Measurements from ENCODE around the gene ALPL. TPM values are rescaled to one million over a fixed set of nuclear protein-coding genes. Genes with fewer than 3 reads are reported as not detected.
"Not testable (repeated sequence)": the region's sequence is repeated elsewhere in the genome, so short reads cannot be mapped to it uniquely, and the experiment has no call there.

Gene ALPL
- total RNA-seq, 1 donor from 2014 or later, result 16.7 TPM

DNA sequence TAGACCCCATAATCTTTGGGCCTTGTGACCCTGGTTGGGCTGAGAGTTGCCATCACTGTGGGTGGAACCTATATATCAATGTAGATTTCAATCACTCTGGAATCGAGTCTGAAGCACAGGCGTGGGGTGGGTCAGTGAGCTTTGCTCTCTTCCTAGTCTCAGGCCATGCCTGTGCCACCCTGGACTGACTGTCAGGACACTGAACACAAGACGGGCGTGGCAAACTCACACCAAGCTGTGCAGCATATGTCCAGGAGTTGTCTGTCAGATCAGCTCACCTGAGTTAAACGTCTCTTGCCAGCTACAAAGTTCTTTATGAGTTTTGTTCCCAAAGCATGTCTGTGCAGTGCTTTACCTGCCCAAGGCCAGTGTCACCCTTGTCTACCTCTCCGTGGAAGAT is 30.9 kb upstream of the ALPL start:
- H3K9me3 Mint-ChIP-seq, result no peaks in the 10 kb centered on the region
- H3K27ac Mint-ChIP-seq (ENCODE audit: unreplicated experiment), result no peak overlapping the region
- no peak overlapping the region for H3K4me3 Mint-ChIP-seq
- H3K27me3 Mint-ChIP-seq (ENCODE audit: low read depth), result peaks cover 5% of the 10 kb centered on the region
- no peak for DNase-seq (ENCODE audit: low read depth, low spot score)
- H3K36me3 Mint-ChIP-seq (ENCODE audit: low read depth), result peaks cover 23% of the 10 kb centered on the region
- TF ChIP-seq, protein P1, sequence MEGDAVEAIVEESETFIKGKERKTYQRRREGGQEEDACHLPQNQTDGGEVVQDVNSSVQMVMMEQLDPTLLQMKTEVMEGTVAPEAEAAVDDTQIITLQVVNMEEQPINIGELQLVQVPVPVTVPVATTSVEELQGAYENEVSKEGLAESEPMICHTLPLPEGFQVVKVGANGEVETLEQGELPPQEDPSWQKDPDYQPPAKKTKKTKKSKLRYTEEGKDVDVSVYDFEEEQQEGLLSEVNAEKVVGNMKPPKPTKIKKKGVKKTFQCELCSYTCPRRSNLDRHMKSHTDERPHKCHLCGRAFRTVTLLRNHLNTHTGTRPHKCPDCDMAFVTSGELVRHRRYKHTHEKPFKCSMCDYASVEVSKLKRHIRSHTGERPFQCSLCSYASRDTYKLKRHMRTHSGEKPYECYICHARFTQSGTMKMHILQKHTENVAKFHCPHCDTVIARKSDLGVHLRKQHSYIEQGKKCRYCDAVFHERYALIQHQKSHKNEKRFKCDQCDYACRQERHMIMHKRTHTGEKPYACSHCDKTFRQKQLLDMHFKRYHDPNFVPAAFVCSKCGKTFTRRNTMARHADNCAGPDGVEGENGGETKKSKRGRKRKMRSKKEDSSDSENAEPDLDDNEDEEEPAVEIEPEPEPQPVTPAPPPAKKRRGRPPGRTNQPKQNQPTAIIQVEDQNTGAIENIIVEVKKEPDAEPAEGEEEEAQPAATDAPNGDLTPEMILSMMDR (conservative IDR thresholded peaks at IDR 0.05), result no peak
- no peaks in the 10 kb centered on the region for H3K4me1 Mint-ChIP-seq

DNA sequence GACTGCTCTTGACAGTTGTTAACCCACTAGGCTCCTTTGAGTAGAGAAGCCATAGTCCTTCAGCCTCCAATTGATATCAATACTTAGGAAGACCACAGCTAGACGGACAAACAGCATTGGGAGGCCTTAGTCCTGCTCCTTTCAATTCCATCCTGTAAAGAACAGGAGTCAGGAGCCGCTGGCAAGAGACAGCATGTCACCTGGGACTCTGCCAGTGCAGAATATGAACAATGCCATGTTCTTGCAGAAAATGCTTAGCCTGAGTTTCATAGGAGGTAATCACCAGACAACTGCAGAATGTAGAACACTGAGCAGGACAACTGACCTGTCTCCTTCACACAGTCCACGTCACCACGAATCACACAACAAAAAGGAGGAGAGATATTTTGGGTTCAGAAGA is 25.3 kb upstream of the ALPL start:
- not testable (repeated sequence) for H3K27me3 Mint-ChIP-seq (ENCODE audit: low read depth); H3K27ac Mint-ChIP-seq (ENCODE audit: unreplicated experiment)

DNA sequence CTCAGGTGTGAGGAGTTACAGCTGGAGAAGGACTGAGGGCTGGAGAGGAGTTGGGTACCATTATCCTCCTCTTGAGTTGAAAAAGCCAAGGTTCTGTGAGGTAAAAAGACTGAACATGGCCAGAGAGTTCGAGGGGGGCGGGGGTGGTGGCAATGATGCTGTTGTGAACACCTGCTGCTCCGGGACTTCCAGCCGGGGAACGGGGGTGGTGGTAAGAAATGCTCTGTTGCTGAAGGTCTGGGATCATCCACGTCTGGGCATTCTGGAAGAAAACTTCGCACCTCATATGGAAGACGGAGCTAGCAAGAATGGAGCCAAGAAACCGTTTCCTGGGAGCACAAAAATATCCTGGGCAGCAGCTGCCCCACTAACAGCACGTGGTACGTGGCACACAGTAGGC is 20.1 kb upstream of the ALPL start:
- Mint-ChIP-seq H3K27me3 (ENCODE audit: low read depth) (peaks cover 8% of the 10 kb centered on the region), H3K36me3 (ENCODE audit: low read depth) (no peaks in the 10 kb centered on the region)

More for the DNA sequence above, 25.3 kb upstream of the ALPL start:
- H3K4me3 Mint-ChIP-seq; H3K36me3 Mint-ChIP-seq (ENCODE audit: low read depth); DNase-seq (ENCODE audit: low read depth, low spot score); H3K9me3 Mint-ChIP-seq; H3K4me1 Mint-ChIP-seq: not testable (repeated sequence)

DNA sequence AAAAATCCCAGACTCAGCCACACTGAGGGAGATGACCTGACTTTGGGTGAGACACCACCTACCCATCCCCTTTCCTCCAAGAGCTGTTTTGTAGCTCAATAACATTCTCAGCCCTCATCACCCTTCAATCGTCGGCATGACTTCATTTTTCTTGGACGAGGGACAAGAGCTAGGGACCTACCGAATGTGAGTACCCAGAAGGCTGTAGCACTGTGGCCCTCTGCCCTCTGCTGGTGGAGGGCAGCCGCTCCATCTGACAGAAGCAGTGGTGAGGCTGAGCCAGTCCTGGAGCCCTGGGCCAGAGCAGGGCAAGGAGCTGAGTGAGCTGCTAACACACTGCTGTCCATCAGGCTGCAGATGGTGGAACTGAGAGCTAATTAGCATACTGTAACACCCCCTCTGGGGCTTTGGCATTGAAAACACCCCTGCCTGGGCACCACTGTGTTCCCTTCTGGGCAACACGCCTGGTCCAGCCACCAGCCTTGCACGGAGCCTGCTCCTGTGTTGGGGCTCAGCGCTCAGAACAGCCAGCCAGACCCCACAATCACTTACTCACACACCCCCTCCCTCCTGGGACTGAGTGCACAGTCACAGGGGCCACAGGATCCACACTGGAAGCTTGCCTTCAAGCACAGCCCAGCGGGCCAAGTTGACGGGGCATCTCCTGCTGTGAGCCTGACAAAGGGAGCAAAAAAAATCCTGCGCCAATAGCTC is 18.3 kb upstream of the ALPL start:
- peaks cover 8% of the 10 kb centered on the region for H3K27me3 Mint-ChIP-seq (ENCODE audit: low read depth)
- TF ChIP-seq, protein P1 (conservative IDR thresholded peaks at IDR 0.05), result peak; percentile 52

More for the DNA sequence above, 20.1 kb upstream of the ALPL start:
- H3K4me1 Mint-ChIP-seq, result no peaks in the 10 kb centered on the region
- no peak overlapping the region for H3K4me3 Mint-ChIP-seq
- no peak for DNase-seq (ENCODE audit: low read depth, low spot score)
- no peaks in the 10 kb centered on the region for H3K9me3 Mint-ChIP-seq
- H3K27ac Mint-ChIP-seq (ENCODE audit: unreplicated experiment), result no peak overlapping the region
- TF ChIP-seq, protein P1 (conservative IDR thresholded peaks at IDR 0.05), result no peak

DNA sequence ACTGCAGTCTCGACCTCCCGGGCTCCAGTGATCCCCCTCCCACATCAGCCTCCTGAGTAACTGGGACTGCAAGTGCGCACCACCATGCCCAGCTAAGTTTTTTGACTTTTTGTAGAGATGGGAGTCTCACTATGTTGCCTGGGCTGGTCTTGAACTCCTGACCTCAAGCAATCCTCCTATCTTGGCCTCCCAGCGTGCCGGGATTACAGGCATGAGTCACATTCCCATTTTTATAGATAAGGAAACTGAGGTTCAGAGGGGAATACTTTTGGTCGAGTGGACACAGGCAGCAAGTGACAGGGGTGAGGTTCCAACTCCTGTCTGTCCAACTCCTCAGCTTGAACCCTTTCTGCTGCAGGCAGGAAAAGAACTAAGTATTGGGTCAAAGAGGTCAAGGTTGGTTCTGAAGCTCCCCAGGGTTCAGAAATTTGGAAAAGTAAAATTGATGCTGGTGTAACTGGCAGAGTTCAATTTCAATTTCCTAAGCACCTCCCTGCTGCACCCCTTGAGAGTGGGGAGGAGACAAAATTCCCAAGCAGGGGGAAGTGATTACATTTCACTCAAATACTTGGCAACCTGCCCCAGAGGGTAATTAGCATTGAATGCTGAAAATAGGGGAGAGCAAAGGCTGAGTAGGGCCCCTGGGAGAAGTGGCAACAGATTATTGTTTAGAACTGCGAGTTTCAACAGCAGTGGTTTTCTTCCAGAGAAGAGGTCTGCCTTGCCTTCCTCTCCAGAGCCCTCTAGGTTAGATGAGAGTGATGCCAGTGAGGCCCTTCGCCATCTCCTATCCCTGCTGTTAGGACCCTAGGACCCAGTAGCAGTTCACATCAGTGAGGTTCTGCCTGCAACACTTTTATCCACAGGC is 17.5 kb upstream of the ALPL start:
- H3K27me3 Mint-ChIP-seq (ENCODE audit: low read depth), result peaks cover 8% of the 10 kb centered on the region
- TF ChIP-seq, protein P1 (conservative IDR thresholded peaks at IDR 0.05), result no peak
- DNase-seq (ENCODE audit: low read depth, low spot score), result no peak
- H3K4me3 Mint-ChIP-seq, result no peak overlapping the region
- no peaks in the 10 kb centered on the region for H3K36me3 Mint-ChIP-seq (ENCODE audit: low read depth)
- no peaks in the 10 kb centered on the region for H3K4me1 Mint-ChIP-seq
- H3K27ac Mint-ChIP-seq (ENCODE audit: unreplicated experiment), result no peak overlapping the region
- no peaks in the 10 kb centered on the region for H3K9me3 Mint-ChIP-seq

More for the DNA sequence above, 18.3 kb upstream of the ALPL start:
- no peak for DNase-seq (ENCODE audit: low read depth, low spot score)
- no peak overlapping the region for H3K4me3 Mint-ChIP-seq
- no peaks in the 10 kb centered on the region for H3K36me3 Mint-ChIP-seq (ENCODE audit: low read depth)
- H3K9me3 Mint-ChIP-seq, result no peaks in the 10 kb centered on the region
- no peak overlapping the region for H3K27ac Mint-ChIP-seq (ENCODE audit: unreplicated experiment)
- no peaks in the 10 kb centered on the region for H3K4me1 Mint-ChIP-seq

DNA sequence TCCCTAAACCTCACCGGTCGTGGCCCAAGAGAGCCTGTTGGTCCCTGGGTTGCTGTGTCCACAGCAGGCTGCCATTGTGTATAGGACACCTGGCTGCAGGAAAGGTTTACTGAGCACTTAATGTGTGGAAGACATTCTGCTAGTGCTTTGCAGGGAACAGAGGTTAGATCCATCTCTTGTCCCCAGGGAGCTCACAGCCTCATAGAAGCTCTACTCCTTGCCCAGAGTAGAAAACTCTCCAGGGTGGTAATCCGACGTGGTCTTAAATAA is 16.9 kb upstream of the ALPL start:
- Mint-ChIP-seq H3K9me3 (no peaks in the 10 kb centered on the region), H3K27ac (ENCODE audit: unreplicated experiment) (no peak overlapping the region), H3K27me3 (ENCODE audit: low read depth) (peaks cover 8% of the 10 kb centered on the region), H3K4me1 (no peaks in the 10 kb centered on the region), H3K36me3 (ENCODE audit: low read depth) (no peaks in the 10 kb centered on the region), H3K4me3 (no peak overlapping the region)
- TF ChIP-seq, protein P1 (conservative IDR thresholded peaks at IDR 0.05), result no peak
- DNase-seq (ENCODE audit: low read depth, low spot score), result no peak
